Caco-2 (cell line): ENCODE measurements around the gene EFL1. TPM values are rescaled to one million over a fixed set of nuclear protein-coding genes. Genes with fewer than 3 reads are reported as not detected.

Experiments used
- BruUV-seq: library from RNA; stranded (reverse); fragments of 400-500 nt; replicated peaks from 2 replicates; lab custom pipeline; 2021; lab: Mats Ljungman, UMichigan
- CTCF ChIA-PET: fragments of 300-600 bp; sonication (Branson Sonifier 250); formaldehyde crosslinking; loops from one replicate; lab custom pipeline; 2022; ENCODE audit warnings: antibody characterized with exemption; lab: Charles Lee
- POLR2A ChIA-PET: fragments of 300-600 bp; sonication (Branson Sonifier 250); formaldehyde crosslinking; loops from one replicate; lab custom pipeline; 2022; ENCODE audit warnings: antibody characterized with exemption; lab: Charles Lee
- DNase-seq, 2 experiments: peaks; one replicate each; pipeline versions ENCODE4 v3.0.0 to v3.0.0-alpha.2; 2020 to 2022
- H3K27me3 ChIP-seq: replicated peaks from 2 replicates; pipeline ENCODE4 v1.6.0; 2011; ENCODE audit warnings: low read length; ENCODE audit not compliant: control insufficient read depth, insufficient read depth
- H3K36me3 ChIP-seq: 2 replicates; pipeline ENCODE4 v1.5.1; 2011; ENCODE audit warnings: low read length; ENCODE audit not compliant: control insufficient read depth, insufficient read depth
- H3K4me1 ChIP-seq: fragments of 250-450 bp; sonication (Bioruptor Pico); 2 replicates; pipeline ENCODE4 v1.5.1; 2020; ENCODE audit warnings: mild to moderate bottlenecking
- H3K4me3 ChIP-seq: 2 replicates; pipeline ENCODE4 v1.5.1; 2011; ENCODE audit warnings: low read depth, mild to moderate bottlenecking, control low read depth, low read length
- H3K9me3 ChIP-seq: fragments of 250-450 bp; sonication (Bioruptor Pico); 2 replicates; pipeline ENCODE4 v1.5.1; 2020; ENCODE audit warnings: mild to moderate bottlenecking, moderate library complexity
- H3K27ac Mint-ChIP-seq: one replicate; pipeline ENCODE4 v1.8.0; 2022; ENCODE audit warnings: mixed read lengths; ENCODE audit not compliant: unreplicated experiment
- H3K27me3 Mint-ChIP-seq: one replicate; pipeline ENCODE4 v1.8.0; 2022; ENCODE audit warnings: mixed read lengths; ENCODE audit not compliant: insufficient read depth, unreplicated experiment
- H3K36me3 Mint-ChIP-seq: one replicate; pipeline ENCODE4 v1.8.0; 2022; ENCODE audit warnings: mild to moderate bottlenecking, mixed read lengths; ENCODE audit not compliant: insufficient read depth, unreplicated experiment
- H3K4me1 Mint-ChIP-seq: one replicate; pipeline ENCODE4 v1.8.0; 2022; ENCODE audit warnings: low read depth, mixed read lengths; ENCODE audit not compliant: unreplicated experiment
- H3K4me3 Mint-ChIP-seq: one replicate; pipeline ENCODE4 v1.8.0; 2022; ENCODE audit warnings: mild to moderate bottlenecking, moderate library complexity, mixed read lengths; ENCODE audit not compliant: unreplicated experiment
- H3K9me3 Mint-ChIP-seq: one replicate; pipeline ENCODE4 v1.8.0; 2022; ENCODE audit warnings: mixed read lengths; ENCODE audit not compliant: unreplicated experiment
- CTCF ChIP-seq, 2 experiments: fragments of 200-600 bp in 1 of 2; IDR thresholded peaks; 1 replicate in 1 of 2; 2 replicates in 1 of 2; pipeline versions ENCODE4 v1.5.1 to v1.8.0; 2011 to 2022; ENCODE audit warnings: antibody characterized with exemption in 1 of 2, control low read depth in 1 of 2, inconsistent platforms in 1 of 2, low read depth in 1 of 2, low read length in 1 of 2, mild to moderate bottlenecking in 1 of 2, moderate library complexity in 1 of 2; ENCODE audit not compliant: insufficient read depth in 1 of 2, severe bottlenecking in 1 of 2, unreplicated experiment in 1 of 2
- intact Hi-C: fragments of 100-400 bp; cut with micrococcal nuclease; formaldehyde crosslinking; loops from one replicate; pipeline ENCODE4 v1.10.0; 2022; ENCODE audit not compliant: unreplicated experiment
- total RNA-seq: library from RNA; stranded (reverse); gene quantifications from 2 replicates; pipeline ENCODE4 v1.2.3, GENCODE V29; 2022

Gene EFL1
- total RNA-seq, 1 experiment from 2014 or later: 10.3 TPM

GRCh38 chr15:82146576-82146975 is 116.0 kb downstream of the EFL1 start:
- ChIA-PET CTCF (interaction anchor here (0.7 kb wide), 1 partner anchor 32 kb away, joined by 6 read pairs; no protein-coding TSS in a partner anchor), POLR2A (no interaction called here)
- Mint-ChIP-seq H3K27ac (no peak overlapping the region), H3K4me3 (no peak overlapping the region), H3K9me3 (no peaks in the 10 kb centered on the region), H3K4me1 (no peaks in the 10 kb centered on the region), H3K27me3 (no peaks in the 10 kb centered on the region), H3K36me3 (peaks cover 6% of the 10 kb centered on the region)
- Histone ChIP-seq H3K4me1 (peaks cover 6% of the 10 kb centered on the region; the same call in 1 of the 2 replicates), H3K36me3 (no peaks in the 10 kb centered on the region), H3K27me3 (no peaks in the 10 kb centered on the region), H3K9me3 (no peaks in the 10 kb centered on the region; the same call in 1 of the 2 replicates), H3K4me3 (no peak overlapping the region)
- no peak for TF ChIP-seq CTCF (IDR thresholded peaks at IDR 0.05; ENCODE audit: insufficient read depth in 1 of 2, low read depth in 1 of 2, low read length in 1 of 2, severe bottlenecking in 1 of 2, unreplicated experiment in 1 of 2)
- no peak for DNase-seq
- no TSS peak for BruUV-seq
- intact Hi-C loops: no loop called here

GRCh38 chr15:82143390-82144385 is 118.8 kb downstream of the EFL1 start:
- intact Hi-C loops: no loop called here
- H3K9me3 Mint-ChIP-seq: no peaks in the 10 kb centered on the region
- H3K27ac Mint-ChIP-seq: no peak overlapping the region
- POLR2A ChIA-PET: no interaction called here
- H3K36me3 Mint-ChIP-seq: peaks cover 6% of the 10 kb centered on the region
- no peaks in the 10 kb centered on the region for H3K27me3 Mint-ChIP-seq
- CTCF ChIA-PET: no interaction called here
- no peak for DNase-seq
- no peaks in the 10 kb centered on the region for H3K36me3 ChIP-seq
- H3K27me3 ChIP-seq: no peaks in the 10 kb centered on the region
- peaks cover 6% of the 10 kb centered on the region; the same call in 1 of the 2 replicates for H3K4me1 ChIP-seq
- H3K4me3 Mint-ChIP-seq: no peak overlapping the region
- peaks cover 7% of the 10 kb centered on the region for H3K4me1 Mint-ChIP-seq
- no peak overlapping the region for H3K4me3 ChIP-seq
- H3K9me3 ChIP-seq: no peaks in the 10 kb centered on the region
- BruUV-seq: no TSS peak
- TF ChIP-seq CTCF (IDR thresholded peaks at IDR 0.05; ENCODE audit: insufficient read depth in 1 of 2, low read depth in 1 of 2, low read length in 1 of 2, severe bottlenecking in 1 of 2, unreplicated experiment in 1 of 2): no peak

GRCh38 chr15:82140886-82141285 is 121.6 kb downstream of the EFL1 start:
- intact Hi-C loops: loop anchor here (1.0 kb wide), 1 partner anchor 33 kb away; no protein-coding TSS in a partner anchor
- Mint-ChIP-seq H3K27ac (no peak overlapping the region), H3K4me3 (no peak overlapping the region), H3K4me1 (peaks cover 7% of the 10 kb centered on the region), H3K9me3 (no peaks in the 10 kb centered on the region), H3K36me3 (peaks cover 9% of the 10 kb centered on the region), H3K27me3 (no peaks in the 10 kb centered on the region)
- no peak for TF ChIP-seq CTCF (IDR thresholded peaks at IDR 0.05; ENCODE audit: insufficient read depth in 1 of 2, low read depth in 1 of 2, low read length in 1 of 2, severe bottlenecking in 1 of 2, unreplicated experiment in 1 of 2)
- ChIA-PET CTCF (interaction anchor here (1.1 kb wide), 1 partner anchor 57 kb away, joined by 4 read pairs; no protein-coding TSS in a partner anchor), POLR2A (no interaction called here)
- no peaks in the 10 kb centered on the region for H3K36me3 ChIP-seq
- H3K4me1 ChIP-seq: no peaks in the 10 kb centered on the region
- H3K4me3 ChIP-seq: no peak overlapping the region
- BruUV-seq: no TSS peak
- no peaks in the 10 kb centered on the region for H3K9me3 ChIP-seq
- H3K27me3 ChIP-seq: no peaks in the 10 kb centered on the region
- DNase-seq: no peak
